Esophagus muscularis mucosa (tissue), 4 donors: ENCODE results near the gene UNC5A. TPM values are rescaled to one million over a fixed set of nuclear protein-coding genes. Genes with fewer than 3 reads are reported as not detected.

Source experiments
- DNase-seq: peaks from one replicate; pipeline ENCODE4 v3.0.0-alpha.2; 2017; ENCODE audit errors: extremely low spot score
- H3K27ac ChIP-seq, 4 donors: fragments of 200-600 bp; sonication (generic); replicated peaks in 1 of 4; 1 replicate in 3 of 4; 2 replicates in 1 of 4; pipeline ENCODE4 v1.5.1; 2016 to 2019; ENCODE audit warnings: mild to moderate bottlenecking in 1 of 4
- H3K27me3 ChIP-seq, 4 donors: fragments of 200-600 bp; sonication (generic); one replicate each; pipeline versions ENCODE4 v1.5.1 to v1.6.0; 2016 to 2019
- H3K36me3 ChIP-seq, 4 donors: fragments of 200-600 bp; sonication (generic); one replicate each; pipeline ENCODE4 v1.5.1; 2016 to 2019
- H3K4me1 ChIP-seq, 4 donors: fragments of 200-600 bp; sonication (generic); one replicate each; pipeline ENCODE4 v1.5.1; 2016 to 2019
- H3K4me3 ChIP-seq, 4 donors: fragments of 200-600 bp; sonication (generic); 1 replicate in 2 of 4; 2 replicates in 2 of 4; pipeline ENCODE4 v1.5.1; 2016 to 2019; ENCODE audit warnings: mild to moderate bottlenecking in 4 of 4, moderate library complexity in 1 of 4
- H3K9me3 ChIP-seq, 4 donors: fragments of 200-600 bp; sonication (generic); 1 replicate in 3 of 4; 2 replicates in 1 of 4; pipeline ENCODE4 v1.5.1; 2016 to 2019
- CTCF ChIP-seq, 3 experiments: fragments of 200-600 bp in 2 of 3; fragments of 450-650 bp in 1 of 3; sonication (generic) in 2 of 3; IDR thresholded peaks; one replicate each; pipeline ENCODE4 v1.5.1; 2017 to 2019; ENCODE audit warnings: antibody characterized with exemption in 3 of 3, mild to moderate bottlenecking in 2 of 3, moderate library complexity in 1 of 3
- EP300 ChIP-seq: sonication (generic); formaldehyde crosslinking; IDR thresholded peaks from one replicate; pipeline ENCODE4 v1.6.1; 2017; ENCODE audit warnings: antibody characterized with exemption
- POLR2A ChIP-seq: fragments of 450-650 bp; IDR thresholded peaks from one replicate; pipeline ENCODE4 v1.6.1; 2017; ENCODE audit warnings: antibody characterized with exemption, moderate library complexity, mild to moderate bottlenecking, low read depth
- POLR2AphosphoS5 ChIP-seq, 2 donors: sonication (generic); formaldehyde crosslinking; IDR thresholded peaks; one replicate each; pipeline ENCODE4 v1.6.1; 2017; ENCODE audit warnings: antibody characterized with exemption in 2 of 2
- WGBS: methylation state at CpG from one replicate; pipeline ENCODE4 v1.1.5; 2018; 5-methylcytosine and 5-hydroxymethylcytosine counted together
- intact Hi-C: fragments of 100-400 bp; cut with DNase I; formaldehyde crosslinking; loops from one replicate; pipeline ENCODE4 v1.15.1; 2023
- total RNA-seq, 4 donors: library from RNA; depleted of rRNA; stranded (reverse); fragments of >200 nt; gene quantifications; one replicate each; pipeline versions ENCODE4 v1.1.0 to v1.2.1, GENCODE V29; 2016

UNC5A gene
- total RNA-seq, 4 donors from 2014 or later, result not detected

GRCh38 chr5:176886336-176887251 is 76.2 kb downstream of the UNC5A start:
- H3K4me3 ChIP-seq, result no peak overlapping the region
- H3K27me3 ChIP-seq, result no peaks in the 10 kb centered on the region
- WGBS, result 77% methylated on average over 7 of the region's 13 CpGs
- TF ChIP-seq EP300 (no peak), CTCF (IDR thresholded peaks at IDR 0.05) (no peak), POLR2A (no peak), POLR2AphosphoS5 (IDR thresholded peaks at IDR 0.05) (no peak)
- DNase-seq, result no peak
- no peak overlapping the region for H3K27ac ChIP-seq
- H3K9me3 ChIP-seq, result no peaks in the 10 kb centered on the region
- intact Hi-C loops, result no loop called here
- no peaks in the 10 kb centered on the region for H3K36me3 ChIP-seq
- no peaks in the 10 kb centered on the region for H3K4me1 ChIP-seq

- H3K4me1 ChIP-seq, result no peaks in the 10 kb centered on the region
- peaks cover 0 to 1% (median 0%) of the 10 kb centered on the region in 4 donors for H3K27me3 ChIP-seq
- DNase-seq, result no peak
- H3K4me3 ChIP-seq, result no peak overlapping the region
- intact Hi-C loops, result no loop called here
- TF ChIP-seq POLR2A (no peak), CTCF (IDR thresholded peaks at IDR 0.05) (no peak), EP300 (no peak), POLR2AphosphoS5 (IDR thresholded peaks at IDR 0.05) (no peak)
- 92% methylated on average over 5 of the region's 28 CpGs for WGBS
- no peaks in the 10 kb centered on the region for H3K9me3 ChIP-seq
- no peaks in the 10 kb centered on the region for H3K36me3 ChIP-seq
- H3K27ac ChIP-seq, result no peak overlapping the region
Measured at GRCh38 chr5:176887252-176887849, 77.0 kb downstream of the UNC5A start.

GRCh38 chr5:176888016-176888864 is 77.9 kb downstream of the UNC5A start:
- H3K4me3 ChIP-seq, result no peak overlapping the region
- peaks cover 0 to 6% (median 0%) of the 10 kb centered on the region in 4 donors for H3K27me3 ChIP-seq
- no peak overlapping the region for H3K27ac ChIP-seq
- H3K4me1 ChIP-seq, result no peaks in the 10 kb centered on the region
- no peaks in the 10 kb centered on the region for H3K36me3 ChIP-seq
- no peaks in the 10 kb centered on the region for H3K9me3 ChIP-seq
- 90% methylated on average over 23 of the region's 27 CpGs for WGBS
- intact Hi-C loops, result no loop called here
- no peak for DNase-seq
- TF ChIP-seq EP300 (no peak), POLR2AphosphoS5 (IDR thresholded peaks at IDR 0.05) (no peak), POLR2A (no peak), CTCF (IDR thresholded peaks at IDR 0.05) (no peak)

- TF ChIP-seq POLR2AphosphoS5 (IDR thresholded peaks at IDR 0.05) (no peak), CTCF (IDR thresholded peaks at IDR 0.05) (no peak)
- intact Hi-C loops, result no loop called here
- WGBS, result 100% methylated on average over 1 of the region's 1 CpG
- H3K27ac ChIP-seq, result no peak overlapping the region
- DNase-seq, result no peak
- no peak overlapping the region for H3K4me3 ChIP-seq
- H3K36me3 ChIP-seq, result no peaks in the 10 kb centered on the region
- no peaks in the 10 kb centered on the region for H3K9me3 ChIP-seq
- no peaks in the 10 kb centered on the region for H3K4me1 ChIP-seq
- peaks cover 0 to 6% (median 0%) of the 10 kb centered on the region in 4 donors for H3K27me3 ChIP-seq
Measured at GRCh38 chr5:176888865-176889165, 78.5 kb downstream of the UNC5A start.
